IPS-20b (cell line): ENCODE results near the gene SLC7A10.

Experiments
- H3K27ac ChIP-seq: one replicate; pipeline ENCODE4 v1.5.1; 2013; ENCODE audit warnings: low read length
- H3K27me3 ChIP-seq: 2 replicates; pipeline ENCODE4 v1.6.1; 2013; ENCODE audit warnings: mild to moderate bottlenecking, low read length, inconsistent platforms; ENCODE audit not compliant: insufficient read depth
- H3K36me3 ChIP-seq: 2 replicates; pipeline ENCODE4 v1.6.1; 2013; ENCODE audit warnings: low read depth, mild to moderate bottlenecking, inconsistent platforms, low read length, moderate library complexity; ENCODE audit not compliant: insufficient read depth
- H3K4me1 ChIP-seq: 2 replicates; pipeline ENCODE4 v1.6.1; 2013; ENCODE audit warnings: mild to moderate bottlenecking, control low read depth, inconsistent platforms, low read length, moderate library complexity; ENCODE audit not compliant: insufficient read depth
- H3K4me3 ChIP-seq: 2 replicates; pipeline ENCODE4 v1.5.1; 2013; ENCODE audit warnings: mild to moderate bottlenecking, low read length, inconsistent platforms
- H3K9ac ChIP-seq: 2 replicates; pipeline ENCODE4 v1.6.1; 2013; ENCODE audit warnings: low read depth, mild to moderate bottlenecking, inconsistent platforms, low read length, moderate library complexity
- H3K9me3 ChIP-seq: 2 replicates; pipeline ENCODE4 v1.6.1; 2013; ENCODE audit warnings: mild to moderate bottlenecking, low read depth, low read length, inconsistent platforms; ENCODE audit not compliant: insufficient read depth

The SLC7A10 gene

GRCh38 chr19:33225458-33225926, at the start of gene SLC7A10:
Gene SLC7A10 (minus strand): TSS chr19:33225850. CDS start chr19:33225703, 147 bp downstream.
- Histone ChIP-seq H3K27me3 (peaks cover 58% of the 10 kb centered on the region), H3K36me3 (no peaks in the 10 kb centered on the region), H3K4me3 (peak within 1 kb of the TSS; percentile 68), H3K4me1 (no peaks in the 10 kb centered on the region), H3K27ac (no peak within 1 kb of the TSS), H3K9ac (no peak within 1 kb of the TSS), H3K9me3 (peaks cover 15% of the 10 kb centered on the region)

GRCh38 chr19:33274663-33275558, 49.3 kb upstream of the SLC7A10 start:
- no peak overlapping the region for H3K9ac ChIP-seq
- H3K4me1 ChIP-seq, result peaks cover 3% of the 10 kb centered on the region; the same call in 1 of the 2 replicates
- no peak overlapping the region for H3K27ac ChIP-seq
- no peak overlapping the region for H3K4me3 ChIP-seq
- no peaks in the 10 kb centered on the region for H3K9me3 ChIP-seq
- H3K27me3 ChIP-seq, result no peaks in the 10 kb centered on the region
- H3K36me3 ChIP-seq, result no peaks in the 10 kb centered on the region

- Histone ChIP-seq H3K4me1 (peaks cover 3% of the 10 kb centered on the region; the same call in 1 of the 2 replicates), H3K36me3 (no peaks in the 10 kb centered on the region), H3K9me3 (no peaks in the 10 kb centered on the region), H3K27ac (no peak overlapping the region), H3K4me3 (no peak overlapping the region), H3K9ac (no peak overlapping the region), H3K27me3 (no peaks in the 10 kb centered on the region)
Observed at GRCh38 chr19:33273881-33274662, 48.4 kb upstream of the SLC7A10 start.

GRCh38 chr19:33273065-33273736, 47.6 kb upstream of the SLC7A10 start:
- no peaks in the 10 kb centered on the region for H3K27me3 ChIP-seq
- H3K9me3 ChIP-seq, result no peaks in the 10 kb centered on the region
- no peak overlapping the region for H3K9ac ChIP-seq
- H3K27ac ChIP-seq, result no peak overlapping the region
- no peak overlapping the region for H3K4me3 ChIP-seq
- no peaks in the 10 kb centered on the region for H3K36me3 ChIP-seq
- peaks cover 3% of the 10 kb centered on the region; the same call in 1 of the 2 replicates for H3K4me1 ChIP-seq

- Histone ChIP-seq H3K27me3 (no peaks in the 10 kb centered on the region), H3K27ac (no peak overlapping the region), H3K4me1 (peaks cover 3% of the 10 kb centered on the region; the same call in 1 of the 2 replicates), H3K36me3 (no peaks in the 10 kb centered on the region), H3K4me3 (no peak overlapping the region), H3K9me3 (no peaks in the 10 kb centered on the region), H3K9ac (no peak overlapping the region)
Observed at GRCh38 chr19:33271246-33272021, 45.8 kb upstream of the SLC7A10 start.

- H3K4me3 ChIP-seq, result no peak overlapping the region
- no peak overlapping the region for H3K27ac ChIP-seq
- no peaks in the 10 kb centered on the region for H3K9me3 ChIP-seq
- H3K27me3 ChIP-seq, result no peaks in the 10 kb centered on the region
- no peak overlapping the region for H3K9ac ChIP-seq
- H3K4me1 ChIP-seq, result peaks cover 3% of the 10 kb centered on the region; the same call in 1 of the 2 replicates
- no peaks in the 10 kb centered on the region for H3K36me3 ChIP-seq
Observed at GRCh38 chr19:33270769-33271168, 45.1 kb upstream of the SLC7A10 start.

- no peaks in the 10 kb centered on the region for H3K9me3 ChIP-seq
- no peak overlapping the region for H3K4me3 ChIP-seq
- no peaks in the 10 kb centered on the region for H3K36me3 ChIP-seq
- H3K27me3 ChIP-seq, result no peaks in the 10 kb centered on the region
- H3K27ac ChIP-seq, result no peak overlapping the region
- no peak overlapping the region for H3K9ac ChIP-seq
- H3K4me1 ChIP-seq, result no peaks in the 10 kb centered on the region
Observed at GRCh38 chr19:33269016-33269415, 43.4 kb upstream of the SLC7A10 start.

GRCh38 chr19:33268162-33268991, 42.7 kb upstream of the SLC7A10 start:
- Histone ChIP-seq H3K27ac (no peak overlapping the region), H3K9ac (no peak overlapping the region), H3K27me3 (no peaks in the 10 kb centered on the region), H3K4me1 (no peaks in the 10 kb centered on the region), H3K4me3 (no peak overlapping the region), H3K9me3 (no peaks in the 10 kb centered on the region), H3K36me3 (no peaks in the 10 kb centered on the region)

- no peak overlapping the region for H3K9ac ChIP-seq
- no peaks in the 10 kb centered on the region for H3K4me1 ChIP-seq
- no peaks in the 10 kb centered on the region for H3K27me3 ChIP-seq
- no peak overlapping the region for H3K4me3 ChIP-seq
- no peaks in the 10 kb centered on the region for H3K36me3 ChIP-seq
- H3K9me3 ChIP-seq, result no peaks in the 10 kb centered on the region
- H3K27ac ChIP-seq, result no peak overlapping the region
Observed at GRCh38 chr19:33267706-33268105, 42.1 kb upstream of the SLC7A10 start.

GRCh38 chr19:33266974-33267484, 41.4 kb upstream of the SLC7A10 start:
- Histone ChIP-seq H3K4me3 (no peak overlapping the region), H3K36me3 (no peaks in the 10 kb centered on the region), H3K4me1 (no peaks in the 10 kb centered on the region), H3K9me3 (no peaks in the 10 kb centered on the region), H3K27ac (no peak overlapping the region), H3K27me3 (no peaks in the 10 kb centered on the region), H3K9ac (no peak overlapping the region)
